ENCODE results near the gene IFNA1. TPM values are rescaled to one million over a fixed set of nuclear protein-coding genes. Genes with fewer than 3 reads are reported as not detected.
"Not testable (repeated sequence)": the region's sequence is repeated elsewhere in the genome, so short reads cannot be mapped to it uniquely, and the experiment has no call there.

The IFNA1 gene
- total RNA-seq, 1 experiment from 2014 or later = not detected

GRCh38 chr9:21443849-21444625 is 3.8 kb downstream of the IFNA1 start:
- H3K9ac ChIP-seq (ENCODE audit: extremely low read depth, insufficient read length, low read length) = no peak overlapping the region
- no peak overlapping the region for H3K14ac ChIP-seq (ENCODE audit: insufficient read depth, low read length)
- no peak overlapping the region for H3K27ac ChIP-seq (ENCODE audit: insufficient read length, low read depth, low read length)
- peaks cover 0 to 12% of the 10 kb centered on the region in 2 experiments; a peak in 4 of 5 replicates for H3K9me3 Mint-ChIP-seq
- H3K27me3 Mint-ChIP-seq (ENCODE audit: low read depth) = peaks cover 4% of the 10 kb centered on the region; the same call in 1 of the 2 replicates
- no peaks in the 10 kb centered on the region for H4K20me1 ChIP-seq (ENCODE audit: control insufficient read depth, insufficient read depth, insufficient read length)
- H2BK12ac ChIP-seq (ENCODE audit: insufficient read length, low read depth, low read length) = no peak overlapping the region
- no peak overlapping the region for H2BK20ac ChIP-seq (ENCODE audit: low read depth, low read length, poor library complexity, severe bottlenecking)
- H3K4me1 ChIP-seq (ENCODE audit: insufficient read depth, low read length) = no peaks in the 10 kb centered on the region
- H4K91ac ChIP-seq (ENCODE audit: insufficient read length, low read depth, low read length) = no peak overlapping the region
- no peak overlapping the region for H3T11ph ChIP-seq (ENCODE audit: low read length)
- no peak overlapping the region for H4K5ac ChIP-seq (ENCODE audit: insufficient read length, low read depth, low read length)
- WGBS (ENCODE audit: extremely low coverage, insufficient read length, low lambda C conversion rate) = no CpG with 5 or more reads among the region's 4 CpGs
- H3K18ac ChIP-seq (ENCODE audit: insufficient read length, low read depth, low read length) = no peak overlapping the region
- no peak overlapping the region for H2AK5ac ChIP-seq (ENCODE audit: insufficient read length, low read length)
- no peak overlapping the region for H2BK5ac ChIP-seq (ENCODE audit: insufficient read length, low read length)
- no peak overlapping the region for H3K23ac ChIP-seq (ENCODE audit: insufficient read length, low read depth, low read length)
- H3K9me3 ChIP-seq (ENCODE audit: control insufficient read depth, low read depth, low read length) = no peaks in the 10 kb centered on the region
- H4K8ac ChIP-seq (replicated peaks; ENCODE audit: insufficient read length, low read depth, low read length) = no peak overlapping the region
- H3K79me1 ChIP-seq (ENCODE audit: insufficient read depth, low read depth, low read length, poor library complexity, severe bottlenecking) = no peaks in the 10 kb centered on the region
- H3K23me2 ChIP-seq (ENCODE audit: insufficient read length, low read depth, low read length, poor library complexity, severe bottlenecking) = no peaks in the 10 kb centered on the region
- H2AFZ ChIP-seq (ENCODE audit: low read length) = no peak overlapping the region
- H3K36me3 Mint-ChIP-seq (ENCODE audit: insufficient read depth in 1 of 3, low read depth in 3 of 3) = no peaks in the 10 kb centered on the region
- no peak overlapping the region for H3K4ac ChIP-seq (ENCODE audit: low read depth, low read length)
- no peak overlapping the region for H2BK15ac ChIP-seq (ENCODE audit: low read depth, low read length)
- H3K27me3 ChIP-seq (ENCODE audit: insufficient read depth, low read length) = no peaks in the 10 kb centered on the region
- no peak overlapping the region for H3K27ac Mint-ChIP-seq
- no peak overlapping the region for H3K4me3 Mint-ChIP-seq
- no peaks in the 10 kb centered on the region for H3K79me2 ChIP-seq (ENCODE audit: insufficient read depth, low read length)
- no peak overlapping the region for H2BK120ac ChIP-seq (ENCODE audit: low read depth, low read length, poor library complexity, severe bottlenecking)
- H3K4me1 Mint-ChIP-seq = peaks cover 5 to 10% of the 10 kb centered on the region in 2 experiments; a peak in 2 of 4 replicates
- DNase-seq = no peak
- no peak overlapping the region for H3K56ac ChIP-seq (ENCODE audit: insufficient read length, low read depth, low read length)
- no peak overlapping the region for H3K4me2 ChIP-seq (ENCODE audit: insufficient read depth, insufficient read length, low read length)
- TF ChIP-seq CTCF (conservative IDR thresholded peaks at IDR 0.05) = no peak

GRCh38 chr9:21449312-21449711 is 9.1 kb downstream of the IFNA1 start:
- not testable (repeated sequence) for DNase-seq; H3K18ac ChIP-seq (ENCODE audit: insufficient read length, low read depth, low read length); H2AFZ ChIP-seq (ENCODE audit: low read length); H3K4me3 Mint-ChIP-seq; H3K4me2 ChIP-seq (ENCODE audit: insufficient read depth, insufficient read length, low read length); H4K5ac ChIP-seq (ENCODE audit: insufficient read length, low read depth, low read length); H2AK5ac ChIP-seq (ENCODE audit: insufficient read length, low read length); H4K20me1 ChIP-seq (ENCODE audit: control insufficient read depth, insufficient read depth, insufficient read length); H3K4ac ChIP-seq (ENCODE audit: low read depth, low read length); H3K56ac ChIP-seq (ENCODE audit: insufficient read length, low read depth, low read length); H3K36me3 Mint-ChIP-seq (ENCODE audit: insufficient read depth in 1 of 3, low read depth in 3 of 3); H4K91ac ChIP-seq (ENCODE audit: insufficient read length, low read depth, low read length); H2BK20ac ChIP-seq (ENCODE audit: low read depth, low read length, poor library complexity, severe bottlenecking); H3K79me2 ChIP-seq (ENCODE audit: insufficient read depth, low read length); H3K9me3 Mint-ChIP-seq; H3K27ac ChIP-seq (ENCODE audit: insufficient read length, low read depth, low read length); H3K14ac ChIP-seq (ENCODE audit: insufficient read depth, low read length); H2BK5ac ChIP-seq (ENCODE audit: insufficient read length, low read length); H2BK120ac ChIP-seq (ENCODE audit: low read depth, low read length, poor library complexity, severe bottlenecking); H3K23ac ChIP-seq (ENCODE audit: insufficient read length, low read depth, low read length); H2BK15ac ChIP-seq (ENCODE audit: low read depth, low read length); H3K23me2 ChIP-seq (ENCODE audit: insufficient read length, low read depth, low read length, poor library complexity, severe bottlenecking); H3K27ac Mint-ChIP-seq; H3K27me3 ChIP-seq (ENCODE audit: insufficient read depth, low read length); H3K79me1 ChIP-seq (ENCODE audit: insufficient read depth, low read depth, low read length, poor library complexity, severe bottlenecking); H3T11ph ChIP-seq (ENCODE audit: low read length); H2BK12ac ChIP-seq (ENCODE audit: insufficient read length, low read depth, low read length); H3K27me3 Mint-ChIP-seq (ENCODE audit: low read depth); H4K8ac ChIP-seq (replicated peaks; ENCODE audit: insufficient read length, low read depth, low read length); H3K9ac ChIP-seq (ENCODE audit: extremely low read depth, insufficient read length, low read length); H3K4me1 ChIP-seq (ENCODE audit: insufficient read depth, low read length); H3K9me3 ChIP-seq (ENCODE audit: control insufficient read depth, low read depth, low read length)
- H3K4me1 Mint-ChIP-seq = peaks cover 16 to 24% of the 10 kb centered on the region in 2 experiments
- no CpG with 5 or more reads among the region's 5 CpGs for WGBS (ENCODE audit: extremely low coverage, insufficient read length, low lambda C conversion rate)
